GM19043 (cell line): ENCODE data around the gene DYNC1I2.
"Not testable (repeated sequence)": the region's sequence is repeated elsewhere in the genome, so short reads cannot be mapped to it uniquely, and the experiment has no call there.

ENCODE experiments used
- ATAC-seq: cut with Tn5 transposase; IDR thresholded peaks from one replicate; pipeline ENCODE4 v1.9.1; 2021; ENCODE audit warnings: low read depth; ENCODE audit not compliant: unreplicated experiment

DYNC1I2 gene

DNA sequence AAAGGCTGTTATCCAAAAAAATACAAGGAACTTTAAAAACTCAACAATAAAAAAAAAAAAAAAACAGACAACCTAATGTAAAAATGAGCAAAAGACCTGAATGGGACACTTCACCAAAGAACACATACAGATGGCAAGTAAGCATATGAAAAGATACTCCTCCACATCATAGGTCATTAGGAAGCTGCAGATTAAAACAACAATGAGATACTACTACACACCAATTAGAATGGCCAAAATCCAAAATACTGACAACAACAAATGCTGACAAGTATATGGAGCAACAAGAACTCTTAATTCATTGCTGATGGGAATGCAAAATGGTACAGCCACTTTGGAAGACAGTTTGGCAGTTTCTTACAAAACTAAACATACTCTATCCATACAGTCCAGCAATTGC lies 84.2 kb downstream of the DYNC1I2 start:
- no peak for ATAC-seq

DNA sequence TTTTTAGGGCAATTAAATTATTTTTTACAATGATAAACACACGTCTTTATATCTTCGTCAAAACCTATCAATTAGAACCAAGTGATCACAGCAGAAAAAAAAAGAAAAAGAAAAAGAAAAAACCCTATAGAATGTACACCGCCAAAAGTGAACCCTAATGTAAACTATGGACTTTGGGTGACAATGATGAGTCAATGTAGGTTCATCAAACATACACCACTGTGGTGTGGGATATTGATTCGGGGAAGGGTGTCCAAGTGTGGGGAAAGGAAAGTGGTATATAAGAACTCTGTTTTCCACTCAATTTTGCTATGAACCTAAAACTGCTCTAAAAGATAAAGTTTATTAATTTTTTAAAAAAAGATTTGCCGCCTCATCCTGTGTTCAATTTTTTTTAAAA lies 85.1 kb downstream of the DYNC1I2 start:
- no peak for ATAC-seq

DNA sequence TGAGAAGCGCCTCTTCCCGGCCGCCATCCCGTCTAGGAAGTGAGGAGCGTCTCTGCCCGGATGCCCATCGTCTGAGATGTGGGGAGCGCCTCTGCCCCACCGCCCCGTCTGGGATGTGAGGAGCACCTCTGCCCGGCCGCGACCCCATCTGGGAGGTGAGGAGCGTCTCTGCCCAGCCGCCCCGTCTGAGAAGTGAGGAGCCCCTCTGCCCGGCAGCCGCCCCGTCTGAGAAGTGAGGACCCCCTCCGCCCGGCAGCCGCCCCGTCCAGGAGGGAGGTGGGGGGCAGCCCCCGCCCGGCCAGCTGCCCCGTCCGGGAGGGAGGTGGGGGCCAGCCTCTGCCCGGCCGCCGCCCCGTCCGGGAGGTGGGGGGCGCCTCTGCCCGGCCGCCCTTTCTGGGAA lies 87.3 kb downstream of the DYNC1I2 start:
- ATAC-seq, result not testable (repeated sequence)

DNA sequence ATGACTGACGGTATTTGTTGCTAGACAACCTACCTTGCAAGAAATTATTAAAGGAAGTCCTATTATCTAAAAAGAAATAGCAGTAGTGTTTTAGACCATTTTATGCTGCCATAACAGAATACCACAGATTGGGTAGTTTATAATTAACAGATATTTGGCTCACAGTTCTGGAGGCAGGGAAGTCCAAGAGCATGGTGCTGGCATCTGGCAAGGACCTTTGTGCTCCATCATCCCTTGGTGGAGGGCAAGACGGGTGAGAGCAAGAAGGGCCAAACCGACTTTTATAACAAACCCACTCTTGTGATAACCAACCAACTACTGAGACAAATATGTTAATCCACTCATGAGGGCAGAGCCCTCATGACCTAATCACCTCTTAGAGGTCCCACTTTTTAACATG lies 91.2 kb downstream of the DYNC1I2 start:
- ATAC-seq, result no peak

DNA sequence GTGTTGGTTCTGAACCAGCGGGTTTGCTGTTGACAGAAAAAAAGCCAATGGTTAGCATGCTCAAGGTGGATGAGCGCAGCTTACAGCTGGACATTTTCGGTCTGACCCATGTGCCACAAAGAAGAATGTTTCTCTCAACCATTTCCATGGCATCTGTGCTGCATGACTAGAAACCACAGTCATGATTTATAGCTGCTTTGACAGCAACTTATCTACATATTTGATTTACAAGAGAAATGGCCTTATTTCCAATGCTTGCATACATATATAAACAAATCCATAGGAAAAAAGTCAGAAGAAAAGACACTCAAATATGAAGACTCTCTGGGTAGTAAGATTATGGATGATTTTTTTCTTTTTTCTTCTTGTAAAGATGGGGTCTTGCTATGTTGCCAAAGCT lies 98.2 kb downstream of the DYNC1I2 start:
- no peak for ATAC-seq

DNA sequence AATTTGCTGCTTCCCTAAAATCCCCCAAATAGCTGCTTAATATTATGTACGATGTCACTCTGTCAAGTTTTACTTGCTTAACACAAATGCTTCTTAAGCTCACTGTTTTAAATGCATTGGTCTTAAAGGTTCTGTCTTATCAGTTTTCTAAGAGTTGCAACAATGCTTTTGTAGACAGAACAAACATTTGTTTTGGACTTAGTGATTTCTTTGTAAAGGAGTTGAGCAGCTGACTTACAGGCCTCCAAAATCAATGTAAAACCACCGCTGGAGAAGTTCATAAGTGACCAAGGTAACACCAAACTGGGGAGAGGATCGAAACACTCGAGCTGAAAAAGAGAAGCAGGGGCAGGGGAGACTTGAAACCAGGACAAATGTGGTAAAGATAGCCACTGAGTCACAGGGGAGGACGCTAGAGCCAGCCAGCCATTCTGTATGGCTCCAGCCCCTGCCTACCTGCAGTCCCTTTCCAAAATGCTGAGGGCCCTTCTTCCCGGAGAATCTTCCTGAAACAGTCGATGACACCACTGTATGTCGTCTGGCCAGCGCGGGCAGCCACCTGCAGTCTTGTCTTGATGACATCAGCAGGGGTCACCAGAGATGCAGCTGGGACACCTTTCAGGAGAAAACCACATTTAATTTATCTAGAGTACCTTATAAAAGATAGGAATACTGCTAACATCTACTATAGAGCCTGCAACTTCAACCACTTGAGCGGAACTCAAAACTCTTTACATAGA lies 100.2 kb downstream of the DYNC1I2 start:
- ATAC-seq, result no peak

DNA sequence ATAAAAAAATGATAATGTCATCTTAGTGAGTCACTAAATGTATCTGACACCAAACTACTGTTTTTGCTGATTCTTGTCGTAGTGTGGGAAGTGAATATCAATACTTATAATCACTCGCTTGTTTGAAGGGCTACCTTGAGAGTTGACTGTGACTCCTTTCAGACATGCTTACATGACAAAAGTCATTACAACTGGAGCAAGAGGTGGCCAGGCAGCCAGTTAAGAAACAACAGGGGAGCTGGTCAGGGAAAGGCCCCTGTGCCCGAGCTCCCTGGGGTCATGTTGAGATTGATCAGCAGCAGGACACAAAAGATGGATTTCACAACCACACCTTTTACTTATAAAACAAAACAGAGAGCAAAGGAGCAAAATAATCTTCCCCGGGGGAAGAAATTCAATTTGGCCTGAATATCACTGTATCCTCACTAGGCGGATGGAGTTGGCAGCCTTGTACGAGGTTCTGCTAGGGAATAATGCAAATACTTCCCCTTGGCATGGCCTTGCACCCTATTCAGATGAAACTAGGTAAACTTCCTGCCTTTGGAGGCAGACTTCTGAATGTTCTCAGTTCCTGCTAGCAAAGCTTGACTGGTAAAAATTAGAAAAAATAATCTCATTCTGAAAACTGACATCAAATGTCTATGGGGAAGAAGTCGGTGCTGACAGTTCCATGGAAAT lies 101.2 kb downstream of the DYNC1I2 start:
- ATAC-seq, result no peak

DNA sequence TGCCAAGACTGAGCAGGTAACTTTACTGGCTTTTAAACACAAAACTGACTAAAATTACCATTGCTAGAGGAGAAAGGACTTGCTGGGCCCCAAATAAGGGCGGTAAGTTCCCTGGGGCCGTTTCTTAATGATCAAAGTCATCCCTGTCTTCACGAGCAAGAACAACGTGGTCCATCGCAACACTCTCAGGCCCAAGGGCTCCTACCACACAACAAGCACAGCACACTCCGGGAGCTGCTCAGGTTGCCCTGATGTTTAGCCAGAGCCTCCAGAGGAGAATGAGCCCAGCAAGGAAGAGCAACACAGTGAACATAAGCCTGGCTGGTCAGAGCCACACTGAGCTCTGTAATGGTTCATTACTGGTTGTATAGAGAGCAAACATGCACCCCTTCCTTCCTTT lies 102.7 kb downstream of the DYNC1I2 start:
- no peak for ATAC-seq

DNA sequence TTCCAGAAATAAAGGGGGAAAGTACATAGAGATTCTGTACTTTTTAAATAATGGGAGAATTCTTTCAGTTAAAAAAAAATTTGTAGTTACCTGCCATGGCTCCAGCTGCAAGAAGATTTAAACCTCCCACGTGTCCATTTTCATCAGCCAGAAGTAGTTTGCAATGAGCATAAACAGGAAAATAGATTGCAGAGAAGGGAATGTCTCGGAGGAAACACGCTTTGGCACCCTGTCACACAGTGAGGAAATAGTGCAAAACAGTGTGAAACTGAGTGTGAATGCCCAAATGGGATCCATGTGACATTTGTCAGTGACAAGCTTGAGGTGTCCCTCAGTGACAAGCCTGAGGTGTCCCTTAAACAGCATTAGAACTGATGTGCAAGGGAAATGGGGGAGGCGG lies 104.1 kb downstream of the DYNC1I2 start:
- no peak for ATAC-seq

DNA sequence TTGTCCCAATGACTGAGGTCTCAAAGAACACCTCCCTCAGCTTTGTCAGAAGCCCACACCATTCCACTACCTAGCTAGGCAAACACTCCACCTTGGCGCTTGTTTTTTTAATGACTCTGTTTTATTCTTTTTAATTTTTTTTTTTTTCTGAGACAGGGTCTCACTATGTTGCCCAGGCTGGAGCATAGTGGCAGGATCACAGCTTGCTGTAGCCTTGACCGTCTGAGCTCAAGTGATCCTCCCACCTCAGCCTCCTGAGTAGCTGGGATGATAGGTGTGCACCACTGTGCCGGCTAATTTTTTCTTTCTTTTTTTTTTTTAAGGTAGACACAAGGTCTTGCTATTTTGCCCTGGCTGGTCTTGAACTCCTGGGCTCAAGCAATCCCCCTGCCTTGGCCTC lies 104.9 kb downstream of the DYNC1I2 start:
- ATAC-seq, result no peak

DNA sequence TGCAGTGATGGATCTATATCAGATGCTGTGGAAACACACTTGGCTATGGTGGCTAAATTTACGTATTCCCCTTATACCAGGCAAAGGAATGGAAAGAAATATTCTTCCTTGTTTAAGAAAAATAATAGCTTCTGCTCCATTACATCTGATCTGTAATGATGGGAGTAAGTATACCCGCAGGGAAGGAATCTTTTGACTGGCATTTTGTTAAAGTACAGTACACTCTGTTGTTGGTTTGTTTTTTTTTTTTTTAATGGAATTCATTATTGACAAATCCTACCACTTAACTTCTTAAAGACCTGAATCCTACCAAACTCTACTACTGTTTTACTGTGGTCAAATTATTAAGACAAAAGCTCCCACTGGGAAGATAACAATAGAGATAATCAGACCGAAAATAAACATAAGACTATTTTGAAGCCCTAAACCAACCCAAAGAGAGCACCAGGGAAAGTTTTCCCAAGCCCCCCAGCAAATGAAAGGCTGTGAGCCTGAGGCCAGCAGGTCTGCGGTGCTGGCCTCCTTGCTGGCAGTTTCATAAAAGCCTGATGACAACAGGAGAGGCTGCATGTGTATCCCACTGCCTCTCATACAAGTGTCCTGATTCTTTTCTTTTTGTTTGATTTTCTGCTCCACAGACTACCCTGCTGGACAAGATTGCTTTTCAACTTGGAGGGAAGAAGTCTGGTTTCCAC lies 105.8 kb downstream of the DYNC1I2 start:
- ATAC-seq, result no peak

DNA sequence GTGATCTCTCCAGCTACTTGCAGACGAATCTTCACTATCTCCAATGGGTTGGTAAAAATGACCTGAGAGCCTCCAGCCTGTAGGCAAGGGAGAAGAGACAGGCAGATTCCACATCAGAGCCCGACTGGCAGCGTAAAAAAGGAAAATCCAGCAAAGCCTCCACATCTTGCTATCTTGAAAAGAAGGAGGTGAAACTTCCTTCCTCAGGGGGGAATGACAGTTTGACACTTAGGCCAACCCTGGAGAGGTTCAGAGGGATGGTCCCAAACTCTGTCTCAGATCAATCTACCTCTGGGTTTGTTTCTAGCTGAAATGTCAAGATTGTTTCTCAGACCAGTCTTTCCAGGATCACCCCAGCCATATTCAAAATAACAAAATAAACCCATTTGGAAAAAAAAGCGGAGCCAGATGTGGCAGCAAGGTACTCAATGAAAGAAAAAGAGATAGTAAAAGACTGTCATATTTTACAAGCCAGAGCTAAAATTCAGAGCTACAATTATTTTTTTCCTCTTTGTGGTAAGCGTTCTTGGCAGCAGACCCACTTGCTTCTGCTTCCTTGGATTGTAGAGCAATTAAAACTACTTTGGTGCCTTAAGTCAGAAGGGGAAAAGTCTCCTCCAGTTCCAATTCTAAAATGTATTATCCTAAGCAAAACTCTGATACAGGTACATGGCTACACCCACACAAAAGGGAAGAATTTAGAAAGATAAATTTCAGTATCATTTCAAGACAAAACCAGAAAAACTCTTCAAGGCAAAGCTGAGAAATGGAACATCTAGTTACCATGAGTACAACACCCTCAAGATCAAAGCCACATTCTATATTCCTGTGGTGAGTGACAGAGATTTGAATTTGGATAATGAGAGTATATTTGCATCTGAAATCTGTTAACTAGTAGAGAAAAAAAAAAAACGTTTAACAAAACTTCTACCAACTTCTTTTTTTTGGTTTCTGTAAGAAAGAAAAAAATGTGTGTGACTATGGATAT lies 106.7 kb downstream of the DYNC1I2 start:
- no peak for ATAC-seq

DNA sequence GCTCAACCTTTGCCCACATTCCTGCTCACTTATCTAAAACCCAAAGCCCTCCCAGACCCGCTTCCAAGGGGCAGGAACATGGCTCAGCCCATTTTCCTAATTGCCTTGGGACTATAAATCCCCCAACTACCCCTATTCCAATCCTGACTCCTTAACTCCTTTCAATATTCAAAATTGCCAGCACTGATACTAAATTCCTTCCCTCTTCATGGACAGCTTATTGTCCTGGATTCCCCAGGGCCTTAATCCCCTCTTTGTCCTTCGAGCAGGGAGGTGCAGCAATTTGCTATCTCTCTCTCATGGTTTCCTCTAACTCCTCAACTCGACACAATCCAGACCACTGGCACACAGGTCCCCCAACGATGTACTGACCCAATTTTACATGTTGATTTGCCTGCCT lies 107.6 kb downstream of the DYNC1I2 start:
- ATAC-seq, result no peak
